ENCODE measurements around the gene FJX1.

GRCh38 chr11:35593143-35593542 lies 25.1 kb upstream of the FJX1 start:
- no peak for TF ChIP-seq EP300 (IDR thresholded peaks at IDR 0.05)
- TF ChIP-seq CTCF (IDR thresholded peaks at IDR 0.05) = no peak

Data from ovary (tissue), 3 donors.